H1 (cell line): ENCODE measurements around the gene VPS13D. TPM values are rescaled to one million over a fixed set of nuclear protein-coding genes. Genes with fewer than 3 reads are reported as not detected.

Experiments
- CTCF ChIA-PET: fragments of 300-600 bp; sonication (Branson Sonifier 250); formaldehyde crosslinking; loops from one replicate; lab custom pipeline; 2021; ENCODE audit not compliant: partially characterized antibody; lab: Charles Lee
- POLR2A ChIA-PET: fragments of 300-600 bp; sonication (Branson Sonifier 250); formaldehyde crosslinking; loops from one replicate; lab custom pipeline; 2021; ENCODE audit warnings: inconsistent platforms; ENCODE audit not compliant: partially characterized antibody; lab: Charles Lee
- DNase-seq, 2 experiments: peaks; one replicate each; pipeline versions ENCODE4 v3.0.0 to v3.0.0-alpha.2; 2010 to 2022; ENCODE audit warnings: low spot score in 2 of 2, low read depth in 1 of 2, mixed read lengths in 1 of 2
- FAIRE-seq: peaks from 2 replicates; lab custom pipeline; 2011; peaks lifted over from hg19 to GRCh38; lab: Jason Lieb, UNC
- H2AFZ ChIP-seq: 2 replicates; pipeline ENCODE4 v1.8.1; 2012; ENCODE audit warnings: low read length, inconsistent platforms
- H2AK5ac ChIP-seq: 2 replicates; pipeline ENCODE4 v1.6.1; 2013; ENCODE audit warnings: low read depth, low read length
- H2BK120ac ChIP-seq: replicated peaks from 2 replicates; pipeline ENCODE3; 2013; ENCODE audit warnings: low read depth, low read length, inconsistent platforms
- H2BK12ac ChIP-seq: 2 replicates; pipeline ENCODE4 v1.6.1; 2013; ENCODE audit warnings: low read depth, low read length
- H2BK15ac ChIP-seq: 2 replicates; pipeline ENCODE4 v1.6.1; 2013; ENCODE audit warnings: low read length
- H2BK20ac ChIP-seq: 2 replicates; pipeline ENCODE4 v1.6.1; 2013; ENCODE audit warnings: low read length
- H2BK5ac ChIP-seq: 2 replicates; pipeline ENCODE4 v1.6.1; 2013; ENCODE audit warnings: low read depth, low read length
- H3K14ac ChIP-seq: 2 replicates; pipeline ENCODE4 v1.6.1; 2013; ENCODE audit warnings: inconsistent platforms; ENCODE audit not compliant: insufficient read length
- H3K18ac ChIP-seq: 2 replicates; pipeline ENCODE4 v1.6.1; 2013; ENCODE audit warnings: low read length; ENCODE audit errors: extremely low read depth
- H3K23ac ChIP-seq: 2 replicates; pipeline ENCODE4 v1.6.1; 2013; ENCODE audit warnings: inconsistent platforms; ENCODE audit not compliant: insufficient read length
- H3K23me2 ChIP-seq: 2 replicates; pipeline ENCODE4 v1.6.1; 2013; ENCODE audit warnings: low read depth, low read length
- H3K27ac ChIP-seq: 2 replicates; pipeline ENCODE4 v1.6.1; 2011; ENCODE audit warnings: low read depth, low read length, inconsistent platforms
- H3K27me3 ChIP-seq, 4 experiments: replicated peaks in 1 of 4; 1 replicate in 1 of 4; 2 replicates in 3 of 4; pipeline versions ENCODE4 v1.6.1 to v1.8.1; 2011 to 2013; ENCODE audit warnings: low read length in 3 of 4, mild to moderate bottlenecking in 3 of 4, inconsistent platforms in 2 of 4, mixed read lengths in 2 of 4, moderate library complexity in 1 of 4; ENCODE audit not compliant: control insufficient read depth in 3 of 4, insufficient read depth in 3 of 4; ENCODE audit errors: extremely low read depth in 1 of 4
- H3K36me3 ChIP-seq, 4 experiments: 2 replicates each; pipeline versions ENCODE4 v1.6.1 to v1.8.1; 2011 to 2013; ENCODE audit warnings: mild to moderate bottlenecking in 4 of 4, low read length in 3 of 4, moderate library complexity in 2 of 4, control low read depth in 1 of 4, inconsistent platforms in 1 of 4; ENCODE audit not compliant: insufficient read depth in 4 of 4, control insufficient read depth in 2 of 4
- H3K4ac ChIP-seq: replicated peaks from 2 replicates; pipeline ENCODE3; 2013; ENCODE audit warnings: low read length, low read depth, mixed read lengths, inconsistent platforms; ENCODE audit not compliant: insufficient read length
- H3K4me1 ChIP-seq, 4 experiments: replicated peaks in 1 of 4; 1 replicate in 1 of 4; 2 replicates in 3 of 4; pipeline versions ENCODE4 v1.6.1 to v1.8.1; 2011 to 2013; ENCODE audit warnings: low read length in 3 of 4, inconsistent platforms in 2 of 4, mixed read lengths in 1 of 4; ENCODE audit not compliant: insufficient read depth in 4 of 4, control insufficient read depth in 3 of 4
- H3K4me2 ChIP-seq, 2 experiments: 2 replicates each; pipeline versions ENCODE4 v1.6.1 to v1.8.1; 2011 to 2013; ENCODE audit warnings: low read depth in 2 of 2, low read length in 2 of 2, control low read depth in 1 of 2, inconsistent platforms in 1 of 2, mild to moderate bottlenecking in 1 of 2; ENCODE audit not compliant: insufficient read depth in 1 of 2
- H3K4me3 ChIP-seq, 4 experiments: fragments of 200-600, 300-600 bp in 1 of 4; sonication (generic), shearing (Covaris generic), sonication (Bioruptor Twin) in 1 of 4; 2 replicates each; pipeline versions ENCODE4 v1.5.1 to v1.8.1; 2011 to 2016; ENCODE audit warnings: low read length in 4 of 4, low read depth in 3 of 4, control low read depth in 2 of 4, inconsistent platforms in 2 of 4, mild to moderate bottlenecking in 2 of 4, mixed read lengths in 1 of 4, moderate library complexity in 1 of 4; ENCODE audit not compliant: insufficient read depth in 2 of 4; ENCODE audit errors: extremely low read depth in 1 of 4
- H3K56ac ChIP-seq: replicated peaks from 2 replicates; pipeline ENCODE3; 2013; ENCODE audit warnings: low read depth, mild to moderate bottlenecking, mixed read lengths, low read length, inconsistent platforms; ENCODE audit not compliant: insufficient read length
- H3K79me1 ChIP-seq: 2 replicates; pipeline ENCODE4 v1.6.1; 2013; ENCODE audit warnings: low read depth, low read length, control low read depth
- H3K79me2 ChIP-seq, 2 experiments: 2 replicates each; pipeline versions ENCODE4 v1.6.1 to v1.8.1; 2012 to 2013; ENCODE audit warnings: low read length in 2 of 2, mild to moderate bottlenecking in 2 of 2, inconsistent platforms in 1 of 2; ENCODE audit not compliant: insufficient read depth in 2 of 2, control insufficient read depth in 1 of 2
- H3K9ac ChIP-seq, 4 experiments: replicated peaks in 1 of 4; 1 replicate in 1 of 4; 2 replicates in 3 of 4; pipeline versions ENCODE4 v1.6.1 to v1.8.1; 2011 to 2013; ENCODE audit warnings: low read depth in 3 of 4, low read length in 3 of 4, control low read depth in 2 of 4, mild to moderate bottlenecking in 2 of 4, moderate library complexity in 2 of 4, inconsistent platforms in 1 of 4; ENCODE audit errors: extremely low read depth in 1 of 4
- H3K9me3 ChIP-seq, 2 experiments: 2 replicates each; pipeline versions ENCODE4 v1.6.1 to v1.8.1; 2012 to 2013; ENCODE audit warnings: mild to moderate bottlenecking in 2 of 2, moderate library complexity in 2 of 2, control low read depth in 1 of 2, inconsistent platforms in 1 of 2, low read depth in 1 of 2, low read length in 1 of 2, mixed read lengths in 1 of 2; ENCODE audit not compliant: insufficient read depth in 2 of 2
- H4K20me1 ChIP-seq, 2 experiments: replicated peaks in 1 of 2; 2 replicates each; pipeline versions ENCODE3 to v1.8.1; 2011 to 2013; ENCODE audit warnings: inconsistent platforms in 2 of 2, low read length in 2 of 2, mild to moderate bottlenecking in 1 of 2; ENCODE audit not compliant: insufficient read depth in 2 of 2, control insufficient read depth in 1 of 2
- H4K5ac ChIP-seq: 2 replicates; pipeline ENCODE4 v1.6.1; 2013; ENCODE audit warnings: low read length, low read depth, mixed read lengths, inconsistent platforms; ENCODE audit not compliant: insufficient read length
- H4K8ac ChIP-seq: 2 replicates; pipeline ENCODE4 v1.8.0; 2013; ENCODE audit warnings: mild to moderate bottlenecking, moderate library complexity, low read length, inconsistent platforms; ENCODE audit not compliant: insufficient read depth; ENCODE audit errors: extremely low read depth
- H4K91ac ChIP-seq: replicated peaks from 2 replicates; pipeline ENCODE3; 2013; ENCODE audit warnings: low read length, mixed read lengths, inconsistent platforms; ENCODE audit not compliant: insufficient read length
- RAD21 ChIP-seq, 2 experiments: IDR thresholded peaks in 1 of 2; conservative IDR thresholded peaks in 1 of 2; 2 replicates each; pipeline ENCODE4 v1.6.1; 2011; ENCODE audit warnings: low read depth in 2 of 2, low read length in 2 of 2, improper control_type of control experiment in 1 of 2, inconsistent platforms in 1 of 2, mild to moderate bottlenecking in 1 of 2, moderate library complexity in 1 of 2
- RNF2 ChIP-seq: fragments of 200-900, 300-1000 bp; sonication (generic); IDR thresholded peaks from 2 replicates; pipeline ENCODE4 v1.7.1; 2016; ENCODE audit warnings: borderline replicate concordance, low read depth, mild to moderate bottlenecking, antibody characterized with exemption, low read length; ENCODE audit not compliant: poor library complexity, severe bottlenecking; ENCODE audit errors: missing control alignments
- TEAD4 ChIP-seq: IDR thresholded peaks from 2 replicates; pipeline ENCODE4 v1.6.1; 2012; ENCODE audit warnings: low read depth, low read length, inconsistent platforms, mixed read lengths
- WGBS, 2 experiments: shearing (Covaris generic) in 1 of 2; methylation state at CpG; one replicate each; pipeline versions ENCODE4 v1.1.6 to v1.1.7; 2013 to 2015; ENCODE audit warnings: low lambda C conversion rate in 2 of 2, mixed read lengths in 2 of 2, inconsistent platforms in 1 of 2, low coverage in 1 of 2, missing lambda C conversion rate in 1 of 2; ENCODE audit not compliant: insufficient replicate concordance in 2 of 2, insufficient coverage in 1 of 2, insufficient read length in 1 of 2; ENCODE audit errors: extremely low coverage in 1 of 2, missing lambda C conversion rate in 1 of 2; 5-methylcytosine and 5-hydroxymethylcytosine counted together
- polyA plus RNA-seq, 7 experiments: library from polyadenylated mRNA; depleted of rRNA in 3 of 7; stranded (reverse) in 5 of 7; unstranded in 2 of 7; fragments of >200 nt in 5 of 7; fragments of 200-250 nt in 2 of 7; gene quantifications; 1 replicate in 5 of 7; 2 replicates in 1 of 7; 4 replicates in 1 of 7; pipeline versions ENCODE4 v1.2.1 to v1.2.3, GENCODE V29; 2011 to 2013; ENCODE audit warnings: missing spikeins in 2 of 7, mixed read lengths in 2 of 7
- total RNA-seq: library from RNA; stranded (reverse); fragmentation: NEBNext Ultra II Directional; extraction: Animal tissue kit (Norgen Biotek cat#: 25700); gene quantifications from 2 replicates; pipeline ENCODE4 v1.2.1, GENCODE V29; 2021

Gene VPS13D
- total and polyA plus RNA-seq, 2 of the 8 experiments (the other 6 are each of a cell fraction or from before 2014, with no cell fraction given), result 10.9 to 31.2 TPM

GRCh38 chr1:12475101-12475500 lies 245.3 kb downstream of the VPS13D start:
- no peak overlapping the region for H3K18ac ChIP-seq
- no peak overlapping the region for H3K4ac ChIP-seq
- H2BK5ac ChIP-seq, result no peak overlapping the region
- H3K79me2 ChIP-seq, result no peaks in the 10 kb centered on the region
- POLR2A ChIA-PET, result no interaction called here
- no peak overlapping the region for H3K23ac ChIP-seq
- 89% methylated on average over 1 of the region's 1 CpG; no CpG with 5 or more reads in 1 of the 2 experiments for WGBS, 2 experiments
- H3K4me2 ChIP-seq, result no peak overlapping the region
- no peak overlapping the region for H4K5ac ChIP-seq
- H2BK15ac ChIP-seq, result no peak overlapping the region
- no peak overlapping the region for H2AFZ ChIP-seq
- no peak overlapping the region for H3K27ac ChIP-seq
- TF ChIP-seq RNF2 (no peak), RAD21 (IDR thresholded peaks at IDR 0.05 in 1 of 2, conservative IDR thresholded peaks at IDR 0.05 in 1 of 2; ENCODE audit: low read depth in 2 of 2, low read length in 2 of 2) (no peak), TEAD4 (no peak)
- H4K91ac ChIP-seq, result no peak overlapping the region
- peaks cover 0 to 9% (median 2%) of the 10 kb centered on the region in 4 experiments; a peak in 3 of 7 replicates for H3K4me1 ChIP-seq
- no peak overlapping the region for H2BK120ac ChIP-seq
- no peaks in the 10 kb centered on the region for H3K23me2 ChIP-seq
- no peak overlapping the region for H4K8ac ChIP-seq
- FAIRE-seq (no peak), DNase-seq (no peak)
- H3K4me3 ChIP-seq, result no peak overlapping the region
- no peak overlapping the region for H3K14ac ChIP-seq
- H3K9me3 ChIP-seq, result peaks cover 9% of the 10 kb centered on the region in 2 experiments; a peak in 3 of 4 replicates
- H3K79me1 ChIP-seq, result no peaks in the 10 kb centered on the region
- H2AK5ac ChIP-seq, result no peak overlapping the region
- H3K9ac ChIP-seq, result no peak overlapping the region
- no peak overlapping the region for H3K56ac ChIP-seq
- CTCF ChIA-PET, result interaction anchor here (0.5 to 1.2 kb wide), 5 partner anchors 9 to 177 kb away, joined by 3 to 4 read pairs (median 3); no protein-coding TSS in a partner anchor
- peaks cover 0 to 7% (median 2%) of the 10 kb centered on the region in 4 experiments; a peak in 3 of 8 replicates for H3K36me3 ChIP-seq
- no peak overlapping the region for H2BK20ac ChIP-seq
- H2BK12ac ChIP-seq, result no peak overlapping the region
- H4K20me1 ChIP-seq, result no peaks in the 10 kb centered on the region
- H3K27me3 ChIP-seq, result no peaks in the 10 kb centered on the region
